ENCODE data around the gene CYP4X1. TPM values are rescaled to one million over a fixed set of nuclear protein-coding genes. Genes with fewer than 3 reads are reported as not detected.

CYP4X1 gene
- total and polyA plus RNA-seq, 3 experiments from 2014 or later, result not detected

Other genes starting within 250 kb of the CYP4X1 start
- not detected for gene CYP4B1, start 224.6 kb upstream of the CYP4X1 start, total RNA-seq
- not detected for gene CYP4B1, start 224.6 kb upstream of the CYP4X1 start, polyA plus RNA-seq
- not detected for gene CYP4A11, start 82.2 kb upstream of the CYP4X1 start, total RNA-seq
- not detected for gene CYP4A11, start 82.2 kb upstream of the CYP4X1 start, polyA plus RNA-seq
- gene CYP4Z1, start 43.6 kb downstream of the CYP4X1 start, total RNA-seq, result not detected
- not detected for gene CYP4Z1, start 43.6 kb downstream of the CYP4X1 start, polyA plus RNA-seq
- not detected for gene CYP4A22, start 113.8 kb downstream of the CYP4X1 start, total RNA-seq
- not detected for gene CYP4A22, start 113.8 kb downstream of the CYP4X1 start, polyA plus RNA-seq
- not detected for gene PDZK1IP1, start 166.4 kb downstream of the CYP4X1 start, total RNA-seq
- gene PDZK1IP1, start 166.4 kb downstream of the CYP4X1 start, polyA plus RNA-seq, result not detected
- gene TAL1, start 208.6 kb downstream of the CYP4X1 start, total RNA-seq, result not detected
- not detected for gene TAL1, start 208.6 kb downstream of the CYP4X1 start, polyA plus RNA-seq

Data from CD8-positive, alpha-beta memory T cell (primary cell).